ENCODE measurements around the gene REXO4. TPM values are rescaled to one million over a fixed set of nuclear protein-coding genes. Genes with fewer than 3 reads are reported as not detected.

The REXO4 gene
- 11.3 and 18.9 TPM in 2 replicates for total RNA-seq

DNA sequence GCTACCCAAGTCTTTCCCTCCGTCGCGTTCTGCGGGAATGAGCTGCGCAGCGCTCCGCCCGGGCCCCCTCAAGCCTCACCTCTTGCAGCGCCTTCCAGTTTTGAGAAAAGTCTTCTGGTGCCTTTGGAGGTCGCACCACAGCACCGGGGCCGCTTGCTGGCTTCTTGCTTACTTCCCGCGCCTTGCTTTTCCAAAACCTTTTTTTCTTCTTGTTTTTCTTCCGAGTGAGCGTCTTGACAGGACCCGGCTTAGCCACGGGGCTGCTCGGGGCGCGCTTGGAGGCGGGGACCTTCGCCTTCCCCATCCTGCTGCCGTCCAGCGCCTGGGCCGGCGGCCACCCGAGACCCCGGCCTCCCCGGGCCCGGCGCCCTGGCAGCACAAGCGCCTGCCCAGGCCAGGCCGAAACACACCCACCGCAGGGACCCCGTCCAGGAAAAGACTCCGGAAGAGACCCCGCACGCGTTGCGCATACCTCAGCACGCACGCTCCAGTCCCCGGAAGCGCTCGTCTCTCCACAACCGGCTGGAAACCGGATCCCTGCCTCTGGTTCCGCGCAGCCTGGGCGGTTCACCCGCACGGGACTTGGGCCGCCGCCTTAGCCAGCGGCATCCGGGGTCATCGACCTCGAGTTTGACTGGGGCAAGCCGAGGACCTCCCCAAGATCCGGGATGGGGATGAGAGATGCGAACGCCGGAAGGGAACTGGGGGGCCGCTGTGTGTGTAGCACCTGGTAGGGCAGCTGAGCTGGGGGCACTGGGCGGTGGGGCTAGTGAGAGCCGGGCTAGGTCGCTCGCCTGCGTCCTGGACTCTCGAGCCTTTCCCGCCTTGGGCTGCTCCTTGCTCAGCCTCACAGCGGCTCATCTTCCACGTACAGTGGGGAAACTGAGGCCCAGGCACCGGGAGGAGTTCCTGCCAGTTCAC lies at the start of gene REXO4:
Gene REXO4, minus strand, starts transcription at position 470 of the 921 bp plus-strand sequence. Its CDS starts 166 bp downstream, at position 304.

GRCh38 chr9:133459476-133460404 lies 41.9 kb upstream of the REXO4 start, which contains the start of gene CACFD1:
Gene CACFD1 (plus strand): TSS chr9:133459978. CDS start chr9:133460067, 89 bp downstream.

GRCh38 chr9:133421615-133422542 lies 4.1 kb upstream of the REXO4 start, which contains the start of gene ADAMTS13:
Gene ADAMTS13 (plus strand): TSS chr9:133422367. CDS start chr9:133422444, 77 bp downstream.

GRCh38 chr9:133375724-133376654 lies 41.8 kb downstream of the REXO4 start, which contains the start of the genes STKLD1 and SURF4:
Gene STKLD1 (plus strand): TSS chr9:133376366. CDS start chr9:133376474, 108 bp downstream.
Gene SURF4 (minus strand): TSS chr9:133376060. CDS start chr9:133375969, 91 bp downstream.

DNA sequence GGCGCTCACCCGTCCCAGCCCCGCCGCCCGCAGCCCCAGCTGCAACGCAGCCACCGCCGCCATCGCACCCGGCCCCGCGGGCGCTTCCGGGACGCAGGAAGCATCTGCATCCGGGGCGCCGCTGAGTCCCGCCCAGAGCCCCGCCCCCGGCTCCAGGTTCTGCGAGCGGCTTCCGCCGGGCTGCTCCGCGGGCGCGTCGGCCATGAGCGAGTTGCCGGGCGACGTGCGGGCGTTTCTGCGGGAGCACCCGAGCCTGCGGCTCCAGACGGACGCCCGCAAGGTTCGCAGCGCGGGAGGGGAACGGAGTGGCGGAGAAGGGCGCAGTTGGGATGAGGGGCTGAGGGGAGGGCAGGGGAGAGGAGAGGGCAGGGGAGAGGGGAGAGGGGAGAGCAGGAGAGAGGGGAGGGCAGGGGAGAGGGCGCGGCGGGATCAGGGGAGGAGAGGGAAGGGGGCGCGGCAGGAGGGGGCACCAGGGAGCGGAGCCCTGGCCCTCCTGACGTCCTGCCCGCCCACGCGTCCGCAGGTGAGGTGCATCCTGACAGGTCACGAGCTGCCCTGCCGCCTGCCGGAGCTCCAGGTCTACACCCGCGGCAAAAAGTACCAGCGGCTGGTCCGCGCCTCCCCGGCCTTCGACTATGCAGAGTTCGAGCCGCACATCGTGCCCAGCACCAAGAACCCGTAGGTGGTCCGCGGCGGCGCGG lies 61.3 kb downstream of the REXO4 start, which contains the start of the genes SURF1 and SURF2:
Gene SURF1, minus strand, starts transcription at position 97 of the 701 bp plus-strand sequence. Its CDS starts 34 bp downstream, at position 63.
Gene SURF2, plus strand, starts transcription at position 160 of the 701 bp plus-strand sequence. Its CDS starts 43 bp downstream, at position 203.

Other genes with a start within 250 kb of the REXO4 start
- gene OBP2B, start 208.8 kb downstream of the REXO4 start, total RNA-seq: not detected in 2 replicates
- gene ABO, start 142.8 kb downstream of the REXO4 start, total RNA-seq: not detected in 2 replicates
- 9.2 and 15.6 TPM in 2 replicates for gene SURF6, start 81.8 kb downstream of the REXO4 start, total RNA-seq
- gene MED22, start 69.9 kb downstream of the REXO4 start, total RNA-seq: 15.1 and 24.0 TPM in 2 replicates
- 1,358 and 2,141 TPM in 2 replicates for gene RPL7A, start 69.8 kb downstream of the REXO4 start, total RNA-seq
- gene SURF1, start 61.5 kb downstream of the REXO4 start, total RNA-seq: 14.6 and 24.9 TPM in 2 replicates
- 8.9 and 11.0 TPM in 2 replicates for gene SURF2, start 61.5 kb downstream of the REXO4 start, total RNA-seq
- 608 and 665 TPM in 2 replicates for gene SURF4, start 42.0 kb downstream of the REXO4 start, total RNA-seq
- 0.28 and 0.59 TPM in 2 replicates for gene STKLD1, start 41.6 kb downstream of the REXO4 start, total RNA-seq
- gene ADAMTS13, start 4.4 kb upstream of the REXO4 start, total RNA-seq: 1.8 and 2.8 TPM in 2 replicates
- gene CACFD1, start 42.0 kb upstream of the REXO4 start, total RNA-seq: 7.6 and 10.4 TPM in 2 replicates
- gene SLC2A6, start 61.1 kb upstream of the REXO4 start, total RNA-seq: 33.1 and 38.3 TPM in 2 replicates
- gene MYMK, start 106.9 kb upstream of the REXO4 start, total RNA-seq: not detected in 2 replicates
- 0.83 and 4.8 TPM in 2 replicates for gene ADAMTSL2, start 116.7 kb upstream of the REXO4 start, total RNA-seq
- gene FAM163B, start 191.4 kb upstream of the REXO4 start, total RNA-seq: 0.30 TPM in 1 of 2 replicates, not detected in the other
- not detected in 2 replicates for gene DBH, start 218.4 kb upstream of the REXO4 start, total RNA-seq

Measured in smooth muscle cell of the umbilical artery (primary cell).